ENCODE measurements around the gene PBXIP1. TPM values are rescaled to one million over a fixed set of nuclear protein-coding genes. Genes with fewer than 3 reads are reported as not detected.

Gene PBXIP1
- total and polyA plus RNA-seq, 4 donors: 3.8 to 42.8 (median 20.5) TPM

DNA sequence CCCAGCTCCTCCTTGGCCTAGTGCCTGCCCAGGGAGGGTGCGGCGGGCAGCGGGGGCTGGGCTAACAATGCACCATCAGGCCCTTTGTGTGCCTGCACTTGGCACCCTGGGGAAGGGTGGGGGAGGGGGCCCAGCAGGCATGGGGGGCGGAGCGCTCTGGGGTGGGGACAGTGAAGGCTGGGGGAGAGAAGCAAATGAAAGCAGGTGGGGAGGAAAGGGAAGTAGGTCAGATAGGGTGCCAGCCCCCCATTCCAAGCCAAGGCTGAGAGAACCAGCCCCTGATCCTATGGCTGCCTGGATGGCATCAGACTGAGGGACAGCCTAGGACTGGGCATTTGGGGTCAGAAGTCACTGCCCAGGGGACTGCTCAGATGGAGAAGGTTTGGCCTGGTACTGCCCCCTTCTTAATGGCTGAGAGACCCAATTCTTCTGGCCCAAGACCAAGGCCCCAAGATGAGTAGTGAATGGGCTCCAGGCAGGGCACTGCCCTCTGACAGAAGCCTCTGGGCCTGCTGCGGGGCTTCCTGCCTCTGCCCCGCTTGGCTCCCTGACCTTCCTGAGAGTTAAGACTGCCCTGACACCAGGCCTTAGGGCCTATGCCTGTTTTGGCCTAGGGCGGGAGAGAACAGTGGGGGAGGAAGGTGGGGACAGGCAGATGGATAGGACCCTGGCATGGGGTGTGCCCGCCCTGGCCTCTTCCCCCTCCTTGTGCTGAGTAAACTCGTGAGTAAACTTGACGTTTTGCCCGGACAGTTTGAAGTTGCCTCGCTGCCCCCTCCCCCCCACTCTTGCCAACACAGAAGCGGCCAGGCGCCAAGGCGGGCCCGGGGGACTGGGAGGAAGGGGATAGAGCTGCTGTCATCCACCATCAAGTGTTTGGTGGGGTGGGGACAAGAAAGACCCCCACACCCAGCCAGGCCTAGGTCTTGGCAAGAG is 49.4 kb upstream of the PBXIP1 start:
- peak overlapping the region; percentile 5 to 15 for H3K9ac ChIP-seq (ENCODE audit: low read depth in 1 of 2, low read length in 2 of 2)
- no peaks in the 10 kb centered on the region for H3K9me3 ChIP-seq (ENCODE audit: control insufficient read depth in 4 of 4, low read length in 3 of 4)
- DNase-seq (ENCODE audit: low spot score): no peak
- 19% methylated on average over 17 of the region's 17 CpGs for WGBS
- peak overlapping the region in 2 of 3 donors; percentile 7 to 73 for H3K4me3 ChIP-seq (ENCODE audit: low read depth in 1 of 3, low read length in 3 of 3)
- H3K36me3 ChIP-seq (ENCODE audit: control insufficient read depth in 4 of 4, insufficient read depth in 3 of 4, low read depth in 1 of 4, low read length in 3 of 4): no peaks in the 10 kb centered on the region
- no peak for TF ChIP-seq HNF4G (IDR thresholded peaks at IDR 0.05)
- peak; percentile 35 for TF ChIP-seq FOXA1 (IDR thresholded peaks at IDR 0.05)
- TF ChIP-seq, protein P1, sequence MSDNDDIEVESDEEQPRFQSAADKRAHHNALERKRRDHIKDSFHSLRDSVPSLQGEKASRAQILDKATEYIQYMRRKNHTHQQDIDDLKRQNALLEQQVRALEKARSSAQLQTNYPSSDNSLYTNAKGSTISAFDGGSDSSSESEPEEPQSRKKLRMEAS (IDR thresholded peaks at IDR 0.05): peak; percentile 57
- TF ChIP-seq, protein P2, sequence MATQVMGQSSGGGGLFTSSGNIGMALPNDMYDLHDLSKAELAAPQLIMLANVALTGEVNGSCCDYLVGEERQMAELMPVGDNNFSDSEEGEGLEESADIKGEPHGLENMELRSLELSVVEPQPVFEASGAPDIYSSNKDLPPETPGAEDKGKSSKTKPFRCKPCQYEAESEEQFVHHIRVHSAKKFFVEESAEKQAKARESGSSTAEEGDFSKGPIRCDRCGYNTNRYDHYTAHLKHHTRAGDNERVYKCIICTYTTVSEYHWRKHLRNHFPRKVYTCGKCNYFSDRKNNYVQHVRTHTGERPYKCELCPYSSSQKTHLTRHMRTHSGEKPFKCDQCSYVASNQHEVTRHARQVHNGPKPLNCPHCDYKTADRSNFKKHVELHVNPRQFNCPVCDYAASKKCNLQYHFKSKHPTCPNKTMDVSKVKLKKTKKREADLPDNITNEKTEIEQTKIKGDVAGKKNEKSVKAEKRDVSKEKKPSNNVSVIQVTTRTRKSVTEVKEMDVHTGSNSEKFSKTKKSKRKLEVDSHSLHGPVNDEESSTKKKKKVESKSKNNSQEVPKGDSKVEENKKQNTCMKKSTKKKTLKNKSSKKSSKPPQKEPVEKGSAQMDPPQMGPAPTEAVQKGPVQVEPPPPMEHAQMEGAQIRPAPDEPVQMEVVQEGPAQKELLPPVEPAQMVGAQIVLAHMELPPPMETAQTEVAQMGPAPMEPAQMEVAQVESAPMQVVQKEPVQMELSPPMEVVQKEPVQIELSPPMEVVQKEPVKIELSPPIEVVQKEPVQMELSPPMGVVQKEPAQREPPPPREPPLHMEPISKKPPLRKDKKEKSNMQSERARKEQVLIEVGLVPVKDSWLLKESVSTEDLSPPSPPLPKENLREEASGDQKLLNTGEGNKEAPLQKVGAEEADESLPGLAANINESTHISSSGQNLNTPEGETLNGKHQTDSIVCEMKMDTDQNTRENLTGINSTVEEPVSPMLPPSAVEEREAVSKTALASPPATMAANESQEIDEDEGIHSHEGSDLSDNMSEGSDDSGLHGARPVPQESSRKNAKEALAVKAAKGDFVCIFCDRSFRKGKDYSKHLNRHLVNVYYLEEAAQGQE (IDR thresholded peaks at IDR 0.05): no peak
- peak; percentile 63 for TF ChIP-seq SP1 (IDR thresholded peaks at IDR 0.05)
- TF ChIP-seq RXRA (IDR thresholded peaks at IDR 0.05): peak; percentile 63 to 81
- peak; percentile 50 to 72 for TF ChIP-seq HNF4A (conservative IDR thresholded peaks at IDR 0.05)
- TF ChIP-seq FOXA2 (IDR thresholded peaks at IDR 0.05): no peak
- no peak for TF ChIP-seq TAF1 (conservative IDR thresholded peaks at IDR 0.05)
- TF ChIP-seq RAD21 (IDR thresholded peaks at IDR 0.05): no peak
- peak; percentile 34 to 52 for TF ChIP-seq JUND (IDR thresholded peaks at IDR 0.05)
- TF ChIP-seq EGR1 (IDR thresholded peaks at IDR 0.05; ENCODE audit: low read depth in 2 of 2): peak in 1 of 2 donors; percentile 51
- TF ChIP-seq, protein P3, sequence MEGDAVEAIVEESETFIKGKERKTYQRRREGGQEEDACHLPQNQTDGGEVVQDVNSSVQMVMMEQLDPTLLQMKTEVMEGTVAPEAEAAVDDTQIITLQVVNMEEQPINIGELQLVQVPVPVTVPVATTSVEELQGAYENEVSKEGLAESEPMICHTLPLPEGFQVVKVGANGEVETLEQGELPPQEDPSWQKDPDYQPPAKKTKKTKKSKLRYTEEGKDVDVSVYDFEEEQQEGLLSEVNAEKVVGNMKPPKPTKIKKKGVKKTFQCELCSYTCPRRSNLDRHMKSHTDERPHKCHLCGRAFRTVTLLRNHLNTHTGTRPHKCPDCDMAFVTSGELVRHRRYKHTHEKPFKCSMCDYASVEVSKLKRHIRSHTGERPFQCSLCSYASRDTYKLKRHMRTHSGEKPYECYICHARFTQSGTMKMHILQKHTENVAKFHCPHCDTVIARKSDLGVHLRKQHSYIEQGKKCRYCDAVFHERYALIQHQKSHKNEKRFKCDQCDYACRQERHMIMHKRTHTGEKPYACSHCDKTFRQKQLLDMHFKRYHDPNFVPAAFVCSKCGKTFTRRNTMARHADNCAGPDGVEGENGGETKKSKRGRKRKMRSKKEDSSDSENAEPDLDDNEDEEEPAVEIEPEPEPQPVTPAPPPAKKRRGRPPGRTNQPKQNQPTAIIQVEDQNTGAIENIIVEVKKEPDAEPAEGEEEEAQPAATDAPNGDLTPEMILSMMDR (IDR thresholded peaks at IDR 0.05; ENCODE audit: low read depth, low read length, missing input control): no peak
- TF ChIP-seq GABPA (IDR thresholded peaks at IDR 0.05 in 1 of 2, conservative IDR thresholded peaks at IDR 0.05 in 1 of 2): peak in 1 of 2 donors; percentile 53
- TF ChIP-seq NR2F2 (IDR thresholded peaks at IDR 0.05): peak; percentile 30
- TF ChIP-seq, protein P4, sequence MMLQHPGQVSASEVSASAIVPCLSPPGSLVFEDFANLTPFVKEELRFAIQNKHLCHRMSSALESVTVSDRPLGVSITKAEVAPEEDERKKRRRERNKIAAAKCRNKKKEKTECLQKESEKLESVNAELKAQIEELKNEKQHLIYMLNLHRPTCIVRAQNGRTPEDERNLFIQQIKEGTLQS (IDR thresholded peaks at IDR 0.05): no peak
- TF ChIP-seq, protein P5, sequence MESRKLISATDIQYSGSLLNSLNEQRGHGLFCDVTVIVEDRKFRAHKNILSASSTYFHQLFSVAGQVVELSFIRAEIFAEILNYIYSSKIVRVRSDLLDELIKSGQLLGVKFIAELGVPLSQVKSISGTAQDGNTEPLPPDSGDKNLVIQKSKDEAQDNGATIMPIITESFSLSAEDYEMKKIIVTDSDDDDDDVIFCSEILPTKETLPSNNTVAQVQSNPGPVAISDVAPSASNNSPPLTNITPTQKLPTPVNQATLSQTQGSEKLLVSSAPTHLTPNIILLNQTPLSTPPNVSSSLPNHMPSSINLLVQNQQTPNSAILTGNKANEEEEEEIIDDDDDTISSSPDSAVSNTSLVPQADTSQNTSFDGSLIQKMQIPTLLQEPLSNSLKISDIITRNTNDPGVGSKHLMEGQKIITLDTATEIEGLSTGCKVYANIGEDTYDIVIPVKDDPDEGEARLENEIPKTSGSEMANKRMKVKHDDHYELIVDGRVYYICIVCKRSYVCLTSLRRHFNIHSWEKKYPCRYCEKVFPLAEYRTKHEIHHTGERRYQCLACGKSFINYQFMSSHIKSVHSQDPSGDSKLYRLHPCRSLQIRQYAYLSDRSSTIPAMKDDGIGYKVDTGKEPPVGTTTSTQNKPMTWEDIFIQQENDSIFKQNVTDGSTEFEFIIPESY (IDR thresholded peaks at IDR 0.05): no peak
- peak; percentile 38 for TF ChIP-seq YY1 (IDR thresholded peaks at IDR 0.05)
- peaks cover 40 to 72% (median 58%) of the 10 kb centered on the region in 4 donors for H3K4me1 ChIP-seq (ENCODE audit: control insufficient read depth in 4 of 4, insufficient read depth in 4 of 4, low read length in 3 of 4)
- H3K27me3 ChIP-seq (ENCODE audit: control insufficient read depth in 4 of 4, insufficient read depth in 4 of 4, low read length in 3 of 4): no peaks in the 10 kb centered on the region
- peak overlapping the region; percentile 87 to 99 for H3K27ac ChIP-seq (ENCODE audit: low read depth in 1 of 2, low read length in 2 of 2)

All from liver (tissue), 9 donors.